PC-3 (cell line): ENCODE measurements around the gene CDRT4. TPM values are rescaled to one million over a fixed set of nuclear protein-coding genes. Genes with fewer than 3 reads are reported as not detected.

Source experiments
- ATAC-seq: fragments of 200-7000 bp; cut with Tn5 transposase; 2 replicates; pipeline ENCODE4 v1.9.1; 2020; ENCODE audit warnings: mild to moderate bottlenecking, moderate library complexity
- BruUV-seq: library from RNA; stranded (reverse); fragments of 400-500 nt; replicated peaks from 2 replicates; lab custom pipeline; 2021; lab: Mats Ljungman, UMichigan
- CTCF ChIA-PET: fragments of 300-600 bp; sonication (Branson Sonifier 250); formaldehyde crosslinking; loops from one replicate; lab custom pipeline; 2022; ENCODE audit warnings: antibody characterized with exemption; lab: Charles Lee
- POLR2A ChIA-PET: fragments of 300-600 bp; sonication (Branson Sonifier 250); formaldehyde crosslinking; loops from one replicate; lab custom pipeline; 2022; ENCODE audit warnings: antibody characterized with exemption; ENCODE audit not compliant: unreplicated experiment; lab: Charles Lee
- DNase-seq: peaks from one replicate; pipeline ENCODE4 v3.0.0-alpha.2; 2015
- H2AFZ ChIP-seq: fragments of 300-600 bp; sonication (generic); 2 replicates; pipeline ENCODE4 v1.6.0; 2016; ENCODE audit warnings: antibody characterized with exemption, low read length
- H3F3A ChIP-seq: fragments of 300-600 bp; sonication (generic); one replicate; pipeline ENCODE4 v1.6.0; 2017; ENCODE audit warnings: antibody characterized with exemption, low read length, control low read depth, mild to moderate bottlenecking; ENCODE audit not compliant: unreplicated experiment
- H3K27ac ChIP-seq: fragments of 300-600 bp; sonication (generic); 2 replicates; pipeline ENCODE4 v1.5.1; 2016; ENCODE audit warnings: mild to moderate bottlenecking, low read length
- H3K27me3 ChIP-seq: fragments of 300-600 bp; sonication (generic); 2 replicates; pipeline ENCODE4 v1.6.1; 2016; ENCODE audit warnings: low read length, mixed read lengths
- H3K36me3 ChIP-seq: fragments of 300-600 bp; sonication (generic); 2 replicates; pipeline ENCODE4 v1.6.1; 2016; ENCODE audit warnings: low read depth, mixed run types, low read length, mixed read lengths
- H3K4me1 ChIP-seq: fragments of 300-600 bp; sonication (generic); 2 replicates; pipeline ENCODE4 v1.5.1; 2016; ENCODE audit warnings: low read length; ENCODE audit not compliant: insufficient read depth
- H3K4me2 ChIP-seq: fragments of 300-600 bp; sonication (generic); 2 replicates; pipeline ENCODE4 v1.6.0; 2016; ENCODE audit warnings: low read length
- H3K4me3 ChIP-seq: fragments of 300-600 bp; sonication (generic); 2 replicates; pipeline ENCODE4 v1.5.1; 2016; ENCODE audit warnings: mild to moderate bottlenecking, low read length, mixed read lengths
- H3K79me2 ChIP-seq: fragments of 300-600 bp; sonication (generic); 2 replicates; pipeline ENCODE4 v1.6.1; 2017; ENCODE audit warnings: low read length, mixed read lengths
- H3K9ac ChIP-seq: fragments of 300-600 bp; sonication (generic); 2 replicates; pipeline ENCODE4 v1.6.0; 2016; ENCODE audit warnings: mild to moderate bottlenecking, low read length
- H3K9me2 ChIP-seq: fragments of 300-600 bp; sonication (generic); replicated peaks from 2 replicates; pipeline ENCODE4 v1.6.1; 2016; ENCODE audit warnings: mixed run types, low read length, mixed read lengths
- H3K9me3 ChIP-seq: fragments of 300-600 bp; sonication (generic); 2 replicates; pipeline ENCODE4 v1.6.1; 2016; ENCODE audit warnings: low read length, mixed read lengths
- H4K20me1 ChIP-seq: fragments of 300-600 bp; sonication (generic); 2 replicates; pipeline ENCODE4 v1.6.1; 2016; ENCODE audit warnings: low read length, mixed read lengths
- CTCF ChIP-seq: fragments of 300-600 bp; sonication (generic); conservative IDR thresholded peaks from 2 replicates; pipeline ENCODE4 v1.5.1; 2017; ENCODE audit warnings: antibody characterized with exemption, low read depth, mild to moderate bottlenecking, low read length
- EZH2 ChIP-seq: fragments of 300-600 bp; sonication (generic); IDR thresholded peaks from one replicate; pipeline ENCODE4 v1.6.1; 2017; ENCODE audit warnings: antibody characterized with exemption, mild to moderate bottlenecking, low read length; ENCODE audit not compliant: unreplicated experiment
- EZH2phosphoT487 ChIP-seq: fragments of 300-600 bp; sonication (generic); IDR thresholded peaks from 2 replicates; pipeline ENCODE4 v1.6.1; 2018; ENCODE audit warnings: mild to moderate bottlenecking, antibody characterized with exemption, low read length, borderline replicate concordance
- intact Hi-C: fragments of 100-400 bp; cut with micrococcal nuclease; formaldehyde crosslinking; loops from 2 replicates; pipeline ENCODE4 v1.9.0; 2023
- total RNA-seq: library from RNA; depleted of rRNA; stranded (reverse); fragments of >200 nt; gene quantifications from 2 replicates; pipeline ENCODE4 v1.2.3, GENCODE V29; 2014

The CDRT4 gene
- total RNA-seq, 1 experiment from 2014 or later: 5.0 TPM

DNA sequence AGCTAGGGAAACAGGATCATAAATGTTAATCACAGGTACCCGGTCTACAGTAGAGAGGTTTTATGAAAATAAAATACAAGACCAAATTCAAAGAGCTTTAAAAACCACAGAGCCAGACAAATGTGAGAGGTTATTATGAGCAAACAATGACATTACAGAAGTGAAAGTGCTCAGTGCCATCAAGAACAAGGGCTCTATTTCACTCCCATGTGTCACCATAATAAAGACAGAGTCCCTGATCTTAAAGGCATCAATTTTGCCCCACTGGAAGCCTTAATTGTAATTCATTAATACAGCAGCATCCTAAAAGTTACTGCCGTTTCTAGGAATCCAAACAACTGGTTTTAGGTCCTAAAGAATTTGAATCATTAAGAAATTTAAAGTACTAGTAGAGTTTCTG, 43.7 kb upstream of the CDRT4 start:
- POLR2A ChIA-PET: interaction anchor here (0.7 kb wide), 1 partner anchor 139 kb away, joined by 3 read pairs; no protein-coding TSS in a partner anchor
- CTCF ChIA-PET: no interaction called here
- Histone ChIP-seq H2AFZ (no peak overlapping the region), H3K79me2 (no peaks in the 10 kb centered on the region), H3K9me2 (no peaks in the 10 kb centered on the region), H4K20me1 (no peaks in the 10 kb centered on the region), H3K4me3 (no peak overlapping the region), H3F3A (no peaks in the 10 kb centered on the region), H3K36me3 (peaks cover 18% of the 10 kb centered on the region), H3K27ac (no peak overlapping the region), H3K9ac (no peak overlapping the region), H3K9me3 (no peaks in the 10 kb centered on the region), H3K4me2 (no peak overlapping the region), H3K4me1 (peaks cover 10% of the 10 kb centered on the region), H3K27me3 (no peaks in the 10 kb centered on the region)
- no TSS peak for BruUV-seq
- ATAC-seq (no peak; the same call in 1 of the 2 replicates), DNase-seq (peak; percentile 18)
- intact Hi-C loops: no loop called here
- TF ChIP-seq EZH2phosphoT487: no peak
- TF ChIP-seq CTCF: no peak
- TF ChIP-seq EZH2: no peak

DNA sequence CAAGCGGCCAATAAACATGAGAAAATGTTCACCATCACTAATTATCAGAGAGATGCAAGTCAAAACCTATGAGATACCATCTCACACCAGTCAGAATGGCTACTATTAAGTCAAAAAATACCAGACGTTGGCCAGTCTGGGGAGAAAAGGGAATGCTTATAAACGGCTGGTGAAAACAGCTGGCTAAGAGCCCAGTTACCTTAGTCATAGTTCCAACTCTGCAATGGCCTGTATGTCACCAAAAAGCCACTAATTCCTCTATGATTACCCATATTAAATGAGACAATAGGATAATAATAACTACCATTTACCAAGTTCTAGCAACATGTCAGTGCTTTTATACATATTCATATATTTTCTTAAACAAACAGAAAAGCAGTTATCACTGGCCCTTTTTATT, 42.9 kb upstream of the CDRT4 start:
- Histone ChIP-seq H2AFZ (no peak overlapping the region), H3K79me2 (no peaks in the 10 kb centered on the region), H3K4me2 (0 out of 2 replicates have a peak overlapping the region, but pooled peaks have one; percentile 5), H3K9me3 (no peaks in the 10 kb centered on the region), H3K4me1 (peaks cover 10% of the 10 kb centered on the region), H3K27ac (no peak overlapping the region), H3K9ac (no peak overlapping the region), H3F3A (no peaks in the 10 kb centered on the region), H3K9me2 (no peaks in the 10 kb centered on the region), H3K36me3 (peaks cover 12% of the 10 kb centered on the region), H3K4me3 (no peak overlapping the region), H4K20me1 (no peaks in the 10 kb centered on the region), H3K27me3 (no peaks in the 10 kb centered on the region)
- no TSS peak for BruUV-seq
- TF ChIP-seq EZH2: no peak
- no peak for TF ChIP-seq CTCF
- no peak for TF ChIP-seq EZH2phosphoT487
- peak; percentile 85 for ATAC-seq
- POLR2A ChIA-PET: interaction anchor here (0.7 kb wide), 1 partner anchor 140 kb away, joined by 3 read pairs; no protein-coding TSS in a partner anchor
- CTCF ChIA-PET: no interaction called here
- intact Hi-C loops: no loop called here
- peak; percentile 91 for DNase-seq

- no peaks in the 10 kb centered on the region for H3K27me3 ChIP-seq
- ATAC-seq (no peak), DNase-seq (no peak)
- no peaks in the 10 kb centered on the region for H3K9me3 ChIP-seq
- BruUV-seq: no TSS peak
- ChIA-PET CTCF (no interaction called here), POLR2A (no interaction called here)
- H2AFZ ChIP-seq: no peak overlapping the region
- peaks cover 8% of the 10 kb centered on the region for H3K36me3 ChIP-seq
- H3K9ac ChIP-seq: no peak overlapping the region
- intact Hi-C loops: no loop called here
- H3K9me2 ChIP-seq: no peaks in the 10 kb centered on the region
- no peak overlapping the region for H3K4me3 ChIP-seq
- H3K79me2 ChIP-seq: no peaks in the 10 kb centered on the region
- no peak overlapping the region for H3K27ac ChIP-seq
- H3K4me1 ChIP-seq: peaks cover 10% of the 10 kb centered on the region
- TF ChIP-seq EZH2: no peak
- no peak for TF ChIP-seq EZH2phosphoT487
- no peak for TF ChIP-seq CTCF
- H4K20me1 ChIP-seq: no peaks in the 10 kb centered on the region
- H3K4me2 ChIP-seq: no peak overlapping the region
- no peaks in the 10 kb centered on the region for H3F3A ChIP-seq
Observed at GRCh38 chr17:15509095-15509494, 41.7 kb upstream of the CDRT4 start.
